HepG2 (cell line): ENCODE results near the gene PAPPA. TPM values are rescaled to one million over a fixed set of nuclear protein-coding genes. Genes with fewer than 3 reads are reported as not detected.

Experiments
- ATAC-seq: fragments of 200-7000 bp; cut with Tn5 transposase; 3 replicates; pipeline ENCODE4 v1.9.1; 2020; ENCODE audit warnings: mild to moderate bottlenecking, moderate library complexity
- BruUV-seq: library from RNA; stranded (reverse); fragments of 400-500 nt; replicated peaks from 2 replicates; lab custom pipeline; 2021; lab: Mats Ljungman, UMichigan
- CTCF ChIA-PET: fragments of 300-600 bp; formaldehyde crosslinking; extraction: SDS; loops from one replicate; lab custom pipeline; 2021; ENCODE audit warnings: low total read pairs, inconsistent platforms, low intra/inter-chr PET ratio; lab: Yijun Ruan, JAX
- POLR2A ChIA-PET: fragments of 350-600 bp; sonication (Branson Sonifier 250); formaldehyde crosslinking; loops from one replicate; lab custom pipeline; 2020; ENCODE audit warnings: antibody characterized with exemption, inconsistent platforms; lab: Yijun Ruan, JAX
- DNase-seq: peaks from one replicate; pipeline ENCODE4 v3.0.0-alpha.2; 2015; ENCODE audit warnings: low spot score
- FAIRE-seq: peaks from 3 replicates; lab custom pipeline; 2011; peaks lifted over from hg19 to GRCh38; lab: Jason Lieb, UNC
- H2AFZ ChIP-seq: one replicate; pipeline ENCODE4 v1.6.1; 2011; ENCODE audit warnings: low read length, inconsistent platforms
- H3K27ac ChIP-seq: fragments of 300-600 bp; 3 replicates; pipeline ENCODE4 v1.8.0; 2011; ENCODE audit warnings: mixed run types, mild to moderate bottlenecking, mixed read lengths, low read length, inconsistent platforms; ENCODE audit not compliant: insufficient read depth; ENCODE audit errors: extremely low read length
- H3K27me3 ChIP-seq, 2 experiments: fragments of 200-600 bp in 1 of 2; 2 replicates in 1 of 2; 3 replicates in 1 of 2; pipeline versions ENCODE4 v1.6.0 to v1.8.0; 2011; ENCODE audit warnings: low read length in 2 of 2, mild to moderate bottlenecking in 2 of 2, moderate library complexity in 2 of 2, inconsistent platforms in 1 of 2; ENCODE audit not compliant: insufficient read depth in 2 of 2, control insufficient read depth in 1 of 2
- H3K36me3 ChIP-seq, 2 experiments: fragments of 200-600 bp in 1 of 2; replicated peaks in 1 of 2; 2 replicates in 1 of 2; 3 replicates in 1 of 2; pipeline versions ENCODE4 v1.5.1 to v1.8.0; 2011; ENCODE audit warnings: low read length in 2 of 2, inconsistent platforms in 1 of 2; ENCODE audit not compliant: insufficient read depth in 2 of 2, control insufficient read depth in 1 of 2
- H3K4me1 ChIP-seq: 2 replicates; pipeline ENCODE4 v1.5.1; 2012; ENCODE audit warnings: low read length, inconsistent platforms; ENCODE audit not compliant: insufficient read depth
- H3K4me2 ChIP-seq: 2 replicates; pipeline ENCODE4 v1.6.0; 2011; ENCODE audit warnings: low read depth, low read length, inconsistent platforms
- H3K4me3 ChIP-seq, 3 experiments: fragments of 200-600 bp in 1 of 3; sonication (generic), shearing (Covaris generic) in 1 of 3; replicated peaks in 1 of 3; 2 replicates each; pipeline ENCODE4 v1.5.1; 2011 to 2016; ENCODE audit warnings: low read length in 3 of 3, inconsistent platforms in 2 of 3, low read depth in 2 of 3, mild to moderate bottlenecking in 2 of 3, control low read depth in 1 of 3, mixed read lengths in 1 of 3; ENCODE audit not compliant: insufficient read depth in 1 of 3
- H3K79me2 ChIP-seq: one replicate; pipeline ENCODE4 v1.6.1; 2011; ENCODE audit warnings: low read length, inconsistent platforms; ENCODE audit not compliant: insufficient read depth
- H3K9ac ChIP-seq: 2 replicates; pipeline ENCODE4 v1.6.0; 2011; ENCODE audit warnings: mild to moderate bottlenecking, low read depth, low read length, inconsistent platforms; ENCODE audit not compliant: insufficient read depth
- H3K9me3 ChIP-seq: 2 replicates; pipeline ENCODE4 v1.5.1; 2012; ENCODE audit warnings: mild to moderate bottlenecking, low read length
- H4K20me1 ChIP-seq: 2 replicates; pipeline ENCODE4 v1.6.0; 2011; ENCODE audit warnings: inconsistent platforms, mild to moderate bottlenecking, low read length, moderate library complexity; ENCODE audit not compliant: insufficient read depth
- CEBPZ ChIP-seq: IDR thresholded peaks from 2 replicates; pipeline ENCODE4 v1.6.1; 2012; ENCODE audit warnings: low read length, improper control_type of control experiment
- DR1 ChIP-seq: sonication (generic); formaldehyde crosslinking; IDR thresholded peaks from 2 replicates; pipeline ENCODE4 v1.8.0; 2021; ENCODE audit warnings: mild to moderate bottlenecking, missing genetic modification reagents, inconsistent platforms
- FOXP4 ChIP-seq: sonication (generic); formaldehyde crosslinking; IDR thresholded peaks from 2 replicates; pipeline ENCODE4 v1.4.0; 2020; ENCODE audit warnings: missing genetic modification reagents
- GPN1 ChIP-seq: sonication (generic); formaldehyde crosslinking; IDR thresholded peaks from 2 replicates; pipeline ENCODE4 v1.5.1; 2020; ENCODE audit warnings: missing genetic modification reagents, borderline replicate concordance
- NR2F1 ChIP-seq, 2 experiments: fragments of 450-650 bp in 1 of 2; formaldehyde crosslinking in 1 of 2; IDR thresholded peaks; 2 replicates each; pipeline versions ENCODE4 v1.5.0 to v1.6.1; 2016 to 2020; ENCODE audit warnings: mild to moderate bottlenecking in 1 of 2, missing compliant biosample characterization in 1 of 2, missing genetic modification reagents in 1 of 2, moderate library complexity in 1 of 2
- PLRG1 ChIP-seq: fragments of 450-650 bp; conservative IDR thresholded peaks from 2 replicates; pipeline ENCODE4 v1.6.1; 2016
- POLR2G ChIP-seq: fragments of 200-400 bp; formaldehyde crosslinking; IDR thresholded peaks from 2 replicates; pipeline ENCODE4 v1.6.1; 2018; ENCODE audit warnings: mild to moderate bottlenecking, low read depth, low read length, moderate library complexity
- TEAD3 ChIP-seq: optimal IDR thresholded peaks from 2 replicates; pipeline ENCODE3; 2016; ENCODE audit warnings: borderline replicate concordance
- TFE3 ChIP-seq: IDR thresholded peaks from 2 replicates; pipeline ENCODE4 v1.6.1; 2016
- ZFP82 ChIP-seq: sonication (generic); formaldehyde crosslinking; IDR thresholded peaks from 2 replicates; pipeline ENCODE4 v1.5.1; 2020; ENCODE audit warnings: mild to moderate bottlenecking, missing genetic modification reagents, borderline replicate concordance
- ZFY ChIP-seq: sonication (generic); formaldehyde crosslinking; IDR thresholded peaks from 2 replicates; pipeline ENCODE4 v1.4.0; 2020; ENCODE audit warnings: missing genetic modification reagents
- ZNF18 ChIP-seq: sonication (generic); formaldehyde crosslinking; IDR thresholded peaks from 2 replicates; pipeline ENCODE4 v1.8.0; 2022; ENCODE audit warnings: mild to moderate bottlenecking, missing genetic modification reagents; ENCODE audit not compliant: insufficient replicate concordance
- ZNF460 ChIP-seq: sonication (generic); formaldehyde crosslinking; IDR thresholded peaks from 2 replicates; pipeline ENCODE4 v1.5.1; 2020; ENCODE audit warnings: missing genetic modification reagents, mild to moderate bottlenecking, borderline replicate concordance
- ZNF547 ChIP-seq: sonication (generic); formaldehyde crosslinking; IDR thresholded peaks from 2 replicates; pipeline ENCODE4 v1.5.1; 2020; ENCODE audit warnings: mild to moderate bottlenecking, missing genetic modification reagents
- ZNF549 ChIP-seq: sonication (generic); formaldehyde crosslinking; IDR thresholded peaks from 2 replicates; pipeline ENCODE4 v1.5.0; 2020; ENCODE audit warnings: missing genetic modification reagents
- WGBS: methylation state at CpG from one replicate; pipeline ENCODE4 v1.1.6; 2017; ENCODE audit warnings: low lambda C conversion rate; 5-methylcytosine and 5-hydroxymethylcytosine counted together
- in situ Hi-C: cut with HindIII; loops from 2 replicates; pipeline ENCODE4 v1.10.0; 2017; ENCODE audit warnings: low pct_unique_long_range_greater_than_20kb; ENCODE audit not compliant: extremely low pct_ligation_motif_present
- intact Hi-C: fragments of 100-400 bp; cut with micrococcal nuclease; formaldehyde crosslinking; loops from one replicate; pipeline ENCODE4 v1.10.0; 2022; ENCODE audit not compliant: unreplicated experiment
- polyA plus RNA-seq, 8 experiments: library from polyadenylated mRNA; depleted of rRNA in 3 of 8; stranded (reverse) in 7 of 8; unstranded in 1 of 8; fragments of >200 nt; fragmentation: Illumina TruSeq in 4 of 8; extraction: Trizol in 4 of 8; gene quantifications; 2 replicates each; pipeline versions ENCODE4 v1.2.1 to v1.2.3, GENCODE V29; 2011 to 2016; ENCODE audit warnings: low read depth in 4 of 8, missing spikeins in 1 of 8, mixed read lengths in 1 of 8; ENCODE audit not compliant: insufficient read depth in 1 of 8
- total RNA-seq, 5 experiments: library from RNA; depleted of rRNA; stranded (reverse); fragments of >200 nt; fragmentation: Illumina TruSeq; extraction: Trizol; gene quantifications; 2 replicates each; pipeline ENCODE4 v1.2.3, GENCODE V29; 2016; ENCODE audit warnings: low read depth in 1 of 5

The PAPPA gene
- total and polyA plus RNA-seq, 2 of the 13 experiments (the other 11 are each of a cell fraction or from before 2014, with no cell fraction given): 0.09 to 0.11 TPM

- Histone ChIP-seq H3K36me3 (no peaks in the 10 kb centered on the region), H3K79me2 (no peaks in the 10 kb centered on the region), H3K9me3 (no peaks in the 10 kb centered on the region), H4K20me1 (no peaks in the 10 kb centered on the region), H3K27me3 (no peaks in the 10 kb centered on the region), H3K9ac (no peak overlapping the region), H3K4me2 (no peak overlapping the region), H3K27ac (no peak overlapping the region), H2AFZ (no peak overlapping the region), H3K4me3 (no peak overlapping the region), H3K4me1 (no peaks in the 10 kb centered on the region)
- ATAC-seq (no peak), DNase-seq (no peak), FAIRE-seq (no peak)
- ChIA-PET POLR2A (no interaction called here), CTCF (no interaction called here)
- no TSS peak for BruUV-seq
- in situ Hi-C loops (no loop called here), intact Hi-C loops (no loop called here)
- WGBS: 95% methylated on average over 5 of the region's 5 CpGs
- TF ChIP-seq NR2F1 (CRISPR knock-in tag; IDR thresholded peaks at IDR 0.05) (no peak), FOXP4 (CRISPR knock-in tag) (no peak), ZNF460 (CRISPR knock-in tag) (no peak), ZNF18 (no peak), ZNF547 (CRISPR knock-in tag) (no peak), ZFY (CRISPR knock-in tag) (no peak), POLR2G (no peak), DR1 (CRISPR knock-in tag) (no peak), PLRG1 (no peak), TFE3 (no peak), ZFP82 (CRISPR knock-in tag) (no peak), CEBPZ (no peak), TEAD3 (CRISPR knock-in tag) (no peak), GPN1 (CRISPR knock-in tag) (no peak), ZNF549 (CRISPR knock-in tag) (no peak)
These were observed 241.5 kb downstream of the PAPPA start for GRCh38 chr9:116394894-116395698.
